ENCODE data around the gene NEK6.

DNA sequence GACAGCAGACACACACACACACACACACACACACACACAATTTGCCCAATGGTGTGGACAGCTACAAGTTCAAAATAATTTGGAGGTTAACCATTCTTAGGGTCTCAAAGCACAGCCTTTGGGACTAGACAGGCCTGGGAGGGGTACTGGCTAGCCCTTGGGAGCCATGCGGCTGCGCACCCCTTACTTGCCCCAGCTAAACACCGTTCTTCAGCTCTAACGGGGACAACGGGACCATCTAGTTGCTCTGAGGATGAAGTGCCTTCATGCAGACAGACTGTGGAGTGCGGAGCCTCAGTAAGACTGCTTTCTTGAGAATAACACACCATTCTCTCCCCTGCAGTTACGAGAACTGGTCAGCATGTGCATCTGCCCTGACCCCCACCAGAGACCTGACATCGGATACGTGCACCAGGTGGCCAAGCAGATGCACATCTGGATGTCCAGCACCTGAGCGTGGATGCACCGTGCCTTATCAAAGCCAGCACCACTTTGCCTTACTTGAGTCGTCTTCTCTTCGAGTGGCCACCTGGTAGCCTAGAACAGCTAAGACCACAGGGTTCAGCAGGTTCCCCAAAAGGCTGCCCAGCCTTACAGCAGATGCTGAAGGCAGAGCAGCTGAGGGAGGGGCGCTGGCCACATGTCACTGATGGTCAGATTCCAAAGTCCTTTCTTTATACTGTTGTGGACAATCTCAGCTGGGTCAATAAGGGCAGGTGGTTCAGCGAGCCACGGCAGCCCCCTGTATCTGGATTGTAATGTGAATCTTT is 92.9 kb downstream of the NEK6 start:
- no peak for TF ChIP-seq FOXK2 (IDR thresholded peaks at IDR 0.05)
- no peak for TF ChIP-seq GABPA (IDR thresholded peaks at IDR 0.05; ENCODE audit: low read depth)
- TF ChIP-seq, protein P1, sequence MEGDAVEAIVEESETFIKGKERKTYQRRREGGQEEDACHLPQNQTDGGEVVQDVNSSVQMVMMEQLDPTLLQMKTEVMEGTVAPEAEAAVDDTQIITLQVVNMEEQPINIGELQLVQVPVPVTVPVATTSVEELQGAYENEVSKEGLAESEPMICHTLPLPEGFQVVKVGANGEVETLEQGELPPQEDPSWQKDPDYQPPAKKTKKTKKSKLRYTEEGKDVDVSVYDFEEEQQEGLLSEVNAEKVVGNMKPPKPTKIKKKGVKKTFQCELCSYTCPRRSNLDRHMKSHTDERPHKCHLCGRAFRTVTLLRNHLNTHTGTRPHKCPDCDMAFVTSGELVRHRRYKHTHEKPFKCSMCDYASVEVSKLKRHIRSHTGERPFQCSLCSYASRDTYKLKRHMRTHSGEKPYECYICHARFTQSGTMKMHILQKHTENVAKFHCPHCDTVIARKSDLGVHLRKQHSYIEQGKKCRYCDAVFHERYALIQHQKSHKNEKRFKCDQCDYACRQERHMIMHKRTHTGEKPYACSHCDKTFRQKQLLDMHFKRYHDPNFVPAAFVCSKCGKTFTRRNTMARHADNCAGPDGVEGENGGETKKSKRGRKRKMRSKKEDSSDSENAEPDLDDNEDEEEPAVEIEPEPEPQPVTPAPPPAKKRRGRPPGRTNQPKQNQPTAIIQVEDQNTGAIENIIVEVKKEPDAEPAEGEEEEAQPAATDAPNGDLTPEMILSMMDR (IDR thresholded peaks at IDR 0.05 in 2 of 3, conservative IDR thresholded peaks at IDR 0.05 in 1 of 3; ENCODE audit: control insufficient read depth in 2 of 3, extremely low read depth in 1 of 3, insufficient read depth in 1 of 3, low read depth in 3 of 3, low read length in 3 of 3), result no peak
- peak; percentile 80 for TF ChIP-seq POLR2A (IDR thresholded peaks at IDR 0.05; ENCODE audit: low read depth, low read length)
- TF ChIP-seq, protein P2, sequence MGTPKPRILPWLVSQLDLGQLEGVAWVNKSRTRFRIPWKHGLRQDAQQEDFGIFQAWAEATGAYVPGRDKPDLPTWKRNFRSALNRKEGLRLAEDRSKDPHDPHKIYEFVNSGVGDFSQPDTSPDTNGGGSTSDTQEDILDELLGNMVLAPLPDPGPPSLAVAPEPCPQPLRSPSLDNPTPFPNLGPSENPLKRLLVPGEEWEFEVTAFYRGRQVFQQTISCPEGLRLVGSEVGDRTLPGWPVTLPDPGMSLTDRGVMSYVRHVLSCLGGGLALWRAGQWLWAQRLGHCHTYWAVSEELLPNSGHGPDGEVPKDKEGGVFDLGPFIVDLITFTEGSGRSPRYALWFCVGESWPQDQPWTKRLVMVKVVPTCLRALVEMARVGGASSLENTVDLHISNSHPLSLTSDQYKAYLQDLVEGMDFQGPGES (IDR thresholded peaks at IDR 0.05), result no peak
- TF ChIP-seq CBFB (IDR thresholded peaks at IDR 0.05; ENCODE audit: low read depth), result no peak
- no peak for TF ChIP-seq JUND (IDR thresholded peaks at IDR 0.05; ENCODE audit: low read depth, low read length)
- no peak for TF ChIP-seq EP300 (IDR thresholded peaks at IDR 0.05; ENCODE audit: borderline replicate concordance in 1 of 2, control insufficient read depth in 1 of 2, low read depth in 2 of 2, low read length in 2 of 2)
- no peak for TF ChIP-seq MTA2 (IDR thresholded peaks at IDR 0.05; ENCODE audit: low read depth)
- no peak for TF ChIP-seq GATAD2B (conservative IDR thresholded peaks at IDR 0.05; ENCODE audit: low read depth)

Measured in GM12878 (cell line).